HPDE6-E6E7 (cell line): ENCODE measurements around the gene VTI1A.
"Not testable (repeated sequence)": the region's sequence is repeated elsewhere in the genome, so short reads cannot be mapped to it uniquely, and the experiment has no call there.

Source experiments
- DNase-seq: peaks from one replicate; pipeline ENCODE4 v3.0.0; 2011; ENCODE audit warnings: missing footprints; ENCODE audit errors: extremely low spot score

Gene VTI1A

GRCh38 chr10:112446855-112447619, at the start of gene VTI1A, which contains the start of gene ZDHHC6:
VTI1A (plus strand) TSS chr10:112447215; CDS start chr10:112447374, 159 bp downstream.
ZDHHC6 (minus strand) TSS chr10:112446914; CDS start chr10:112445436, 1,478 bp downstream.
- DNase-seq = peak; percentile 78

GRCh38 chr10:112397592-112397991, 49.4 kb upstream of the VTI1A start:
- DNase-seq = no peak

- DNase-seq = no peak
Observed at GRCh38 chr10:112402917-112403316, 44.1 kb upstream of the VTI1A start.

- peak; percentile 50 for DNase-seq
Observed at GRCh38 chr10:112404617-112405016, 42.4 kb upstream of the VTI1A start.

- DNase-seq = not testable (repeated sequence)
Observed at GRCh38 chr10:112406806-112407205, 40.2 kb upstream of the VTI1A start.

- no peak for DNase-seq
Observed at GRCh38 chr10:112407696-112408095, 39.3 kb upstream of the VTI1A start.

GRCh38 chr10:112409299-112409698, 37.7 kb upstream of the VTI1A start:
- no peak for DNase-seq

- DNase-seq = no peak
Observed at GRCh38 chr10:112409755-112410154, 37.3 kb upstream of the VTI1A start.

GRCh38 chr10:112412696-112413095, 34.3 kb upstream of the VTI1A start:
- DNase-seq = no peak

GRCh38 chr10:112421731-112422130, 25.3 kb upstream of the VTI1A start:
- no peak for DNase-seq

GRCh38 chr10:112424651-112425050, 22.4 kb upstream of the VTI1A start:
- DNase-seq = no peak

GRCh38 chr10:112426111-112426510, 20.9 kb upstream of the VTI1A start:
- DNase-seq = no peak

GRCh38 chr10:112429147-112429546, 17.9 kb upstream of the VTI1A start:
- DNase-seq = no peak

- DNase-seq = no peak
Observed at GRCh38 chr10:112429654-112430230, 17.3 kb upstream of the VTI1A start.

- no peak for DNase-seq
Observed at GRCh38 chr10:112433136-112433535, 13.9 kb upstream of the VTI1A start.

GRCh38 chr10:112434988-112435619, 11.9 kb upstream of the VTI1A start:
- DNase-seq = no peak

GRCh38 chr10:112438356-112438755, 8.7 kb upstream of the VTI1A start:
- DNase-seq = no peak

GRCh38 chr10:112441520-112441919, 5.5 kb upstream of the VTI1A start:
- no peak for DNase-seq

GRCh38 chr10:112442063-112442462, 5.0 kb upstream of the VTI1A start:
- DNase-seq = no peak

GRCh38 chr10:112446055-112446854, 760 bp upstream of the VTI1A start:
- no peak for DNase-seq

GRCh38 chr10:112447620-112447928, 559 bp downstream of the VTI1A start:
- no peak for DNase-seq

- no peak for DNase-seq
Observed at GRCh38 chr10:112448888-112449287, 1.9 kb downstream of the VTI1A start.
